ENCODE results near the gene DCAKD.

DCAKD gene

DNA sequence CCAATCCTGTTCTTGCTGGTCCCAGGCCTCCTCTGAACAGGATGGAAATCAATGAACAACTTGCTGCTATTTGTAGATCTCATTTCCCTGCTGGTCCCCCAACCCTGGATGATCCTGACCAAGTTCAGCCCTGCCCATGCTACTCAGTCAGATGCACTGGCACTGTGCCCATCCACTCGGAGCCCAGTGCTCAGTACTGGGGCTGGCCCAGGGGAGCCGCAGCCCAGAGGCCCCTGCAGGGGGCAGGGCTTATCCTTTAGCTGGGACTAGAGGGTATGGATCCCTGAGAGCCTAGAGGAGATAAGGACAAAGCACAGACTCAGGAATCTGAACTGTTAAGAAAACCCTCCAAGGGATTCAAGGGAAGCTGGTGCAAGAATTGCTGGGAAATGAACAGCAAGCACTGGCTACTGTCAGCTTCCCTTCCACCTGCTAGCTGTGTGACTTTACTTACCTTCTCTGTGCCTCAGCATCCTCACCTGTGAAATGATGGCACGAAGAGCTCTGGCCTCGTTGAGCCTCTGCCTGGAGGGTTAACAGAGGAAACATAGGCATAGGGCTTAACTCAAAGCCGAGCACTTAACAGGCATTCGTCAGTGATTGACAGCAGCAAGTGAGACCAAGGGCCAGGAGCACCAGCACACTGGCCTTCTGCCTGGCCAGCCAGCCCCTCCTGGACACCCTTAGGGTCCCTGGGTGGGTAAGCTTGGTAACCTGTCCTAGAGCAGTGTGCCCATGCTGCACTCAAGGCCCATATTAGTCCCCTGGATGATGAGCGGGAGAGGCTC, 53.5 kb downstream of the DCAKD start:
- DNase-seq = no peak

DNA sequence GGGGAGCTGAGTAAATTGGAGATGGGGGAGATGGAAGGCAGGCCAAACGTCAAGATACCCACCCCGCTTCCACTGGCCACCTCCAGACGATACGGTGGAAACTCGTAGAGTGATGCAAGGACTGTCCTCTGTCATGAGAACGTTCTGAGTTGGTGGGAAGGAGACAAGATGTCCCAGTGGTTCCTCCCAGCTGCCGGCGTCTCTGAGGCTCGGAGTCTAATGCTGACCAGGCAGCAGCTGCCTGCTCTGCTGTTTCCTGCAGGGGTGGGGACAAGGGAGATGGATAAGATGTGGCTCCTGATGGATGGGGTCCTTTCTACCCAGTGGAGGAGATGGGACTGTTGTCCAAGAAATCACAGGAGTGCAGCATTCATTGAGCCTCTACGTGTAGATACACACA, 55.1 kb downstream of the DCAKD start:
- DNase-seq = no peak

DNA sequence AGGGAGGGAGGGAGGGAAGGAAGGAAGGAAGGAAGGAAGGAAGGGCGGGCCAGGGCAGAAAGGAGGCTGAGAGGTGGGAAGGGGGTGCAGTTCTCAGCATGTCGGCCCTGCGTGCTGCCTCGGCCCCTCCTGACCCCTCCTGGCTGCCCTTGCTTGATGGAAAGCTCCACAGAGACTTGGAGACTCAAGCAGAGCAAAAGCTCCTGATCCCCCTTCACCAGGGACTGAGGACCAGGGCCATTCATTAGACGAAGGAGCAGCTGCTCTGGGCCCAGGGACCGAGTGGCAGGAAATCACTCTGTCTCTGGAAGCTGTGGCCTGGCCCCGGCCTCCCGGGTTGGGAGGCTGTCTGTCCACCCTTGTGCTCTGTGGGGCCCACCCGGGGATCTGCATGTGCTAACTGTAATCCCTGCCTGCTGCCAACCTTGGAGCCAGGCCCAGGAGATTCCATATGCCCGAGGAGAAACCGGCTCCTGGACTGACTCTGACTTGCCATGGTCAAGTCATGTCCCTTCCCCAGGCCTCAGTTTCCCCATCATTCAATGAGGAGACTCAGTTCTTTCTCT, 55.9 kb downstream of the DCAKD start:
- DNase-seq = no peak

DNA sequence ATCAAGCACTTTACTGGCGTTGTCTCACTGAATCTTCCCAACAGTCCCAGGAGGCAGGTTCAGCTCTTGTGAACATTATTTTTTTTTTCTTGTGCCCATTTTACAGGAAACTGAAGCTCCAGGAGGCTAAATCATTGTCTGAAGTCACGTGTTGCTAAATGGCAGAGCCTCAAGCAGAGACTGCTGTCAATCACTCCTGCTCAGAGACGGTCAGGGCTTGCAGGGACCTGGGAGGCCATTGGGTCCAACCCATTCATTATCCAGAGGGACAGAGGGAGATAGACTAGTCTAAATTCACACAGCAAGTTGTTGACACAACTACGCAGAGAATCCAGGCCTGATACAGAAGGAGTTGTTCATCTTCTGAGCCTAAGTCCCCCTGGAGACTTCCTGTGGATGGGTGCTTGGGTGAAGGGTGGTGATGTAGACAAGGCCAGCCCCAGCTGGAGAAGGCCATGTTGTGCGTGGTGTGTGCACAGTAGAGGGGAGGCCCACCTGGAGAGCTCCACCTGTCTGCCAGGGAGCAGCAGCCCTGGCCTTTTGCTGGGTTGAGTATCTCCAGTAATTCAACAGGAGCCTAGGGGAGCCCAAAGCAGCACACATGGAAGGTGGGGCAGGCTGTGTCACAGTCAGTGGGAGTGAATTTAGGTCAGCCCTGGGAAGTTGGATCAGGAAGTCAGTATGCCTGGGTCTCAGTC, 59.0 kb downstream of the DCAKD start:
- no peak for DNase-seq

DNA sequence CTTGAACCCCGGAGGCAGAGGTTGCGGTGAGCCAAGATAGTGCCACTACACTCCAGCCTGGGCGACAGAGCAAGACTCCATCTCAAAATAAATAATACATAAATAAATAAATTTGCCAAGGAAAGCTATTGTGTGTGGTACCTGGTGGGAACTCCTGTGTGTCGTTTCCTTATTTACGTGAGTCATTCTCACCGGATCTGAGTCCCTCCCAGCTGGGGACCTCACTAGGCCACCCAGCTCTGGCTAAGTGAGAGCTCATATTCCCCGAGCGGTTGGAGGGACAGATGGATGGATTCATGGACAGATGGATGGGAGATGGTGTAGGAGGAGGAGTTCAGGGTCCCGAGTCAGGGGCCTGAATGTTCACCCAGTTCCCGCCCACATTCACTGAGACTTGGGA, 60.4 kb downstream of the DCAKD start:
- DNase-seq = no peak

DNA sequence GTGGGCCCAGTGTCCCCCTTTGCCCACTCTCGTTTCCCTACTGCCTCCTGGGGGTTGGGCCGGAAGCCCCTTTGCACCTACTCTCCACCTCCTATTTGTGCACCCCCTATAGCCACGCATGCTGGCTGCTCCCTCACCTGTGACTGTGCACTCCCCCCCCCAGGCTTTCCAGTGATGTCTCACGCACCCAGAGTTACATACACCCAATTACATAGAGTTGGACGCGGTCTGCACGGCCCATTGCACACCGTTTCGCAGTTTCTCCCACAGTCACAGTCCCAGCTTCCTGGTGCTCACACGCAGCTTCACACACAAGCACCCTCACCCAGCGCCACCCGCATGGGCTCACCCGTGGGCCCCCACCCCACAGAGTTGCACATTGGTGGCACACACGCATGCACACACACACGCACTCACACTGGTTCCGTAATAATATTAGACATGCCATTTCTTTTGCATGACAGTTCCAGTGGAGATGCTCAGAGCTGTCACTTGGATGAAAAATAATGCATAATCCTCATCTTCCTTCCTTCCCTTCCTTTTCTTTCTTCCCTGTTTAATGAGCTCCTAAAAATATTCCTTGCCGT, 61.8 kb downstream of the DCAKD start:
- DNase-seq = no peak

DNA sequence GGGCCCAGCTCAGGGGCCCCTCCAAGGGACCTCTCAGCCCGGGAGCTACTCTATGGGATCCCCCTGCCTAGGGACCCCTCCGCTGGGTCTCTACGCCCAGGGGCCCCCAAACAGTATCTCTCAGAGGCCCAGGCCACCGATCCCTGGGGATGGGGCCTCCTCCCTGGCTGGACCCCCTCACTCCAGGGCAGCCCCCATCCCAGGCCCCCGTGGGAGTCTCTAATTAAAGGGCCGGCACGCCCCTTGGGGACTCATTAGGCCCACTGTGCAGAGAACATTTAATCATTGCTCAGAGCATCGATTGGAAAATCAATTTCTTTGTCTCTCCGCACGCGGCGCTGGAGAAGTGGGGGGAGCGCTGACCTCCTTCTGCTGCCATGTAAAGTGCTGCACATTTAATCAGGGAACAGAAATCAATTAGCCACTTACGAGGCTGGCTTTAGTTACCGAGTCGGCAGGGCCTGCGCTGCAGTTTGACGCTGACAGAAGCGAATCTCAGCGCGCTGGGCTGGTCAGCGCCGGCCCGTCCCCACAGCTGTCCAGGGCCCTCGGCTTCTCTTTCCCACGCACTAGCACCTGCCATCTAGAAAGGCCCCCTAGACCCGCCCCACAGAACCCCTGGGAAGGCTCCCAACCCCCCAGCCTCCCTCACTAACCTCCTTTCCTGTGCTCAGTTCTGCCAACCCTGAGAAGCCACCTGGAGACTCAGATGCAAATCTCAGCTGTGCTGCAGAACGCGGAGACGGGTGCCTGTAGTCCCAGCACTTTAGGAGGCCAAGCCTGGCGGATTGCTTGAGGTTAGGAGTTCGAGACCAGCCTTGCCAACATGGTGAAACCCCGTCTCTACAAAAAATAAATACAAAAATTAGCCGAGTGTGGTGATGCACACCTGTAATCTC, 63.1 kb downstream of the DCAKD start:
- no peak for DNase-seq

DNA sequence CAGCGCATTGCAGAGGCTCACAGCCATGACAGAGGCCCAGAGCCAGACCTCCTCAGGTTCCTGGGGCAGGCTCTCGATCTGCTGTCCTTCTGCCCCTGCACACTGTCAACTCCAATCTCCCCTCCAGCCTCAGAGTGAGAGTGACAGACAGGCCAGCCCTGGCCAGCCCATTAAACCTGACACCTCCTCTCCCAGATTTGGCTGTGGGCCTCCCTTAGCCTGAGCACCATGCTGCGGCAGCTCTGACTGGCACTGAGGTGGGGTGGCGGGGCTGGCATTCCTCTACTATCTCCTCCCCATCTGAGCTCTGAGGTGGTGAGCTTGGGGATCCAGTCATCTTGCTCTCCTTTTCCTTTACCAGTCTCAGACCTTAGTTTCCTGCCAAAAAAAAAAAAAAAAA, 67.9 kb downstream of the DCAKD start:
- no peak for DNase-seq

DNA sequence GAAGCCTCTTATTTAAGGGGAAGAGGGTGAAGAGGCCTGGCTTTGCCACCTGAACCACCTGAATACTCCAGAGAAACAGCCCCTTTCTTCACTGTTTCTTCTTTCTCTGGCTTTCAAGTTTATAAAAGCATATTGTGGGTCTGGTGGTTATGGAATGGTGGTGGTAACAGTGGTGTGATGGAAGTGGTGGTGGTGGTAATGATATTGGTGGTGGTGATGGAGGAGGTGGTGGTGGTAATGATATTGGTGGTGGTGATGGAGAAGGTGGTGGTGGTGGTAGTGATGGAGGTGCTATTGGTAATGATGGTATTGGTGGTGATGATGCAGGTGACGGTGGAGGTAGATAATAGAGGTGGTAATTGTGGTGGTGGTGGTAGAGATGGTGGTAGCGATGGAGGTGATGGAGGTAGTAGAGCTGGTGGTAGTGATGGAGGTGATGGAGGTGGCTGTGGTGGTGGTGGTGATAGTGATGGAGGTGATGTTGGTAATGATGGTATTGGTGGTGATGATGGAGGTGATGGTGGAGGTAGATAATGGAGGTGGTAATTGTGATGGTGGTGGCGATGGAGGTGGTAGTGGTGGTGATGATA, 69.2 kb downstream of the DCAKD start:
- no peak for DNase-seq

DNA sequence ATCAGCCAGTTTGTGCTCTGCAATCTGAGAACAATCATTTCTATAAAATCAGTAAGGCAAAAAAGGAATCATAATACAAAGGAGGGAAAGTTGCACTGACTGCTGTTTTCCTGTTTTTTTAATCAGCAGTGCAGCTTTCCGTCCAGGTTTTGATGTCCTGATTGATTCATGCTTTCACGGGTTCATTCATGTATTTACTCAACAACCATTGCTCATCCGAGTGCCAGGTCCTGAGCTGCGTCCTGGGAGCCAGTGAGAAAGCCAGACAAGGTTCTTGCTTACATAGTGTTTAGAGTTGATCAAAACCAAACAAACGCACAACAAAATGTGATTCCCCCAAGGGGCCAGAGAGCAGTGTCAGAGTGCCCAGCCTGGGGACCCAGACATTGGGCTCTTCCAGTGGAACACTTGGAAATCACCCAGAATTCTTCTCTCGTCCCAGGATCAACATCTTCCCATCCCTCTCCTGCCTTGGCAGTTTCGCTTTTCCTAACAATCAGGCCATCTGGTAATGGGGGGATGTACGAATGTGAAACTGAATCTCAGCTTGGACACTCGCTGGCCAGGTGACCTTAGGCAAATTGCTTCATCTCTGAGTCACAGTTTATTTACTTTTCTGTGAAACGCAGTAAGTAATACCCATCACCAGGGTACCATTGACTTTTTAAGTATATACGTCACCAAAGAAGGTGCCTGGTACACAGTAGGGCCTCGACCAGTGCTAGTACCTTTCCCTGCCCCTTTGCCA, 70.0 kb downstream of the DCAKD start:
- no peak for DNase-seq

DNA sequence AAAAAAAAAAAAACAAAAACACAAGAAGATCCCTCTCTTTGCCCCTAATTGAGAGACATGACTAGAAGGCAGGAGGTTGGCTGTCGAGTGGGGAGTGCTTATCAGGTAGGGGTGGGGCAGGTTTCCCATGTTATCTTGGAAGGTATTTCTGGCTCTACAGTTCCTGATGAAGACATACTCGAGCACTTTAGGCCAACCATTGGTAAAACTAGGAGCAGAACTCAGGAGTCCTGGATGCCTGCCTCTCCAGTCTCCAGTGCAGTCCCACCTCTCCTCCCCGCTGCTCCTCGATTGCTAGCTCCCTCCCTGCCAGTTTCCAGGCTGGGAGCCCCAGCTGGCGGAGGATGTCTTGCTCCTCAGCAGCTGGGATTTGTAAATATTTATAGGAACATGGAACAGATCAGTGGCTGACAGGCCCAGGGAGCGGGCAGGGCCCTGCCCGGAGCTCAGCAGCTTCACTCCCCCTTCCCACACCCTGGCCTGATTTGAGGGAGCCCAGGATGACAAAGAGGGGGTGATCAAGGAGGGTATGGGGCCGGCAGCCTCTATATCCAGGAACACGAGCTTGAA, 71.9 kb downstream of the DCAKD start:
- DNase-seq = no peak

DNA sequence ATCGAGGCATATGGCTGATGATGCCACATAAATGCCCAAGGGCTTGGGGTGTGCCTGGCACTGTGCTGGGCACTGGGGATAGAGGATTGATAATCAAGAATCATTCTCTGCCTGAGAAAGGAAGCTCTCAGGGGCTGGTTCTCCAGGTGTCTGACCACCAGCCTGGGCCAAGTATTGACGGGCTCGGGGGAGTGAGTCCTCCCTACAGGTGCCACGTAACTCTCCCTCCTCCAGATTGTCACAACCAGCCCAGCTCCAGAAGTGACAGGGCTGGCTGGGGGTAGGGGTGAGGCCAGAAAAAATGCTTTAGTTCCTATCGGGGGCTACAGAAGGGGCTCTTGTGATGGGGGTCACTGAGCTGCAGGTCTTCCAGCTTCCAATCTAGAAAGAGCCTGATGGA, 72.6 kb downstream of the DCAKD start:
- no peak for DNase-seq

DNA sequence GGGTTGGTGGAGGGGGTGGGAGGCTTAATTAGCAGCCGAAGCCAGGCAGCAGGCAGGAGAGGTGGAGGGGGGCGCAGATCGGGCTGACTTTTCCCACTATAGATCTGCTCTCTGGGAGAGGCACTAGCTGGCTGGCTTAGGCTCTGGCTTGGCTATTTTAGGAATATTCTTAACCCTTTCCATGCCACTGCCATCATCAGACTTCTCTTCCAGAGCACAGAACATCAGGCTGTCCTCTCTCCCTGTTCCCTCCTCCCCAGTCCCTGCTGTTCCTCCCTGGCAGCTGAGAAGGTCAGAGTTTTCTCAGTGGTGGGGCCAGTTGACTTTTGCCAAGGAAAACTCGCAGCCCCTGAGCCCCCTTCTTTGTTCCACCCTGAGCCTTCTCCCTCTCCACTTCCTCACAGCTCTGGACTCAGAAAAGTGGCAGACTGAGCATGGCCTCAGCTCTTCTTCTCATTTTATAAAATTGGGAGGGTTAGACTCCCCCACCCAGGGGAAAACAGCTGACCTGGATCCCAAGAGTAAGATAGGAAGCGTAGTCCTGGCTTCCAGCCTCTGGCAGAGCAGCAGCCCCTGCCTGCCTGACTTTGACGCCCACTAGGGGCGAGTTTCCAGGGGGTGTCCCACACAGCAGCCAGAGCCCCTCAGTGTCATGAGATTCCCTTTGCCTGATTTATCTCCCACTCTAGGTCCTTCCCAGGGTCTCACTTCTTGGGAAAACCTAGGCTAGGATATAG, 73.5 kb downstream of the DCAKD start:
- no peak for DNase-seq

DNA sequence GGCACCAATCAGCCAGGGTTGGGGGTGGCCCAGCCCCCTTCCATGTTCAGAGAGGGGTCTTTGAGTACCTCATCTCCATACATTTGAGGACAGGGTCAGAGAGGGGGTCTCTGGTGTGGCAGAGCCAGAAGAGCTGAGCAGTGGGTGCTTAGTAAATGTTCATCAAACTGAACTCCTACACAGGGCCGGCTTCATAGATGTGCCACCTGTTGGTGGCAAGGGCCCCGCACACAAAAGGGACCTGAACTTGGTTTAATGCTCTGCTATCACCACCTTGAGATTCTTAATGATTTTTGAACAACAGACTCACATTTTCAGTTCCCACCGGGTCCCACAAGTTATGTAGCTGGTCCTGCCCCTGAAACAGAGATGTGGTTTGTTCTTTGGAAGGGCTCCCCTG, 74.4 kb downstream of the DCAKD start:
- DNase-seq = no peak

DNA sequence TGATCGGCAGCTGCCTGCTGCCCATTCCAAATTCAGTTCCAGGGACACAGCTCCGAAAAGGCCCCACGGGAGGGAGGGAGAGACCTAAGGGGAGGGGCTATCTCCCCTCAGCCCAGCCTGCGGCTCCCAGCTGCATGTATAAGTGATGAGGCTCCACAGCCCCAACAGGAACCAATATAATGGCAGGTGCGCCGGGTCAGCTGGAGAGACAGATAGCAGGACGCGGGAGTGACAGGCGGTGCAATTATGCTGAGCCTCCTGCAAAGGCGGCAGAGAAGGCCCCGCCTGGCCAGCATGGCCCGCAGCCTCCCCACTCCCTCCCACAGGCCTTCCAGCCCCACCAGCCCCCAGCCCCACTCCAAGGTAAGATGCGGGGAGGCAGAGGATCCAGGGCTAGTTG, 75.2 kb downstream of the DCAKD start:
- no peak for DNase-seq

Data from activated naive CD4-positive, alpha-beta T cell treated with anti-CD3 and anti-CD28 coated beads, Interleukin-2, amount 50 U/mL, for 16 hours (primary cell).